GM15510 (cell line): ENCODE results near the gene KRT13.

ENCODE experiments used
- POLR2A ChIP-seq: IDR thresholded peaks from 3 replicates; pipeline ENCODE4 v1.6.1; 2011; ENCODE audit warnings: borderline replicate concordance; ENCODE audit not compliant: insufficient read length; ENCODE audit errors: extremely low read depth

The KRT13 gene

GRCh38 chr17:41452281-41452680 is 53.1 kb downstream of the KRT13 start:
- TF ChIP-seq POLR2A, result no peak

GRCh38 chr17:41451154-41451728 is 54.2 kb downstream of the KRT13 start:
- TF ChIP-seq POLR2A, result no peak
